ENCODE data around the gene YOD1.
A peak's percentile ranks its signal among the peaks of the same experiment; 100 is the strongest.

YOD1 gene

GRCh38 chr1:207024202-207025145 lies 26.5 kb downstream of the YOD1 start:
- DNase-seq: peak; percentile 40

- DNase-seq: no peak
Measured at GRCh38 chr1:207022996-207023679, 27.9 kb downstream of the YOD1 start.

- no peak for DNase-seq
Measured at GRCh38 chr1:207021876-207022596, 29.0 kb downstream of the YOD1 start.

DNA sequence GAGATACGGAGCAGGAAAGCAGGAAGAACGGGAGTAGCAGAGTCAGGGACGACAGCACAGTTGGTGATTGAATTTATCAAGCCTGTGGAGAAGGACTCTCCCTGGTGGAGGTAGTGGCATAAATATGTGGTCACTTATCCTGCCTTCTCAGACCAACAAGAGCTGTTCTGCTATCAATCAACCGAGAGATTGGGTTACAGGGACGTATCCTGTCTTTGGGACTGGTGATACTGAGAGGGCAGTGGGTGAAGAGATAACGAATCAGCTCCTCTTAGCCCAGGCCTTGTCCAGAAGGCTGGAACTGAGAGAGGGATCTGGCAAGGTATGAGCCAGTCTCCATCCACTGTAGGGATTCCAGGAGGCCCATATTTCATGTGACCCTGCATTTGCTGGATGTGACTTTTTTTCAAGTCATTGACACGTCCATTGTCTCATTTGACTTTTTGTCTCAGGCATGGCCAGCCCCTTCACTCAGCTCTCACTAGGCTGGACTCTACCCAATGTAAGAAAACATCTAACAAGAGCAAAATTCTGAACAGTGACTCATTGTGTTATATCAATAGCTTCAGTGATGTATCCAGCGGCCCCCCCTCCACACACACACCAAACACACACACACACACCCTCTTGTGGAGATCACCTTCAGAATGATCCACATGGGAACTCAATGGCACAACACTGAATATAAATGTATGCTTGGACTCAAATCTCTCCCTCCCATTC lies 29.7 kb downstream of the YOD1 start:
- DNase-seq: no peak

DNA sequence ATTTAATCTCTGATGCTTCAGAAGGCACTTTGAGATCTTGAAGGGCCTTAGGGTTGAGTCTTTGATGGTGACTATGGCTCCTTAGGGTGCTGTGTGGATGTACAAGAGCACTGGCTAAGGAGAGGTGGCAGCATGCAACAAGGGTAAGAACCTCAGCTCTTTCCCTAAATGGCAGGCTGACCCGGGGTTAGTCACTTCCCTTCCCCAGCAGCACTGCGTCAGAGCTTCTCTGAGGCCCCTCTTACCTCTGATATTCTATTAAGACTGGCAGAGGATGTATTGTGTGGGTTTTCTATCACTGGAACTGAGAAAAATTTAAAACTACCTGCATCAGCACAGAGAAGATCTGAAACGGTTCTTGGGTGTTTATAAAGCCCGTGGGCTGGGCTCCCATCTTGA lies 30.3 kb downstream of the YOD1 start:
- DNase-seq: no peak

GRCh38 chr1:207020065-207020708 lies 30.8 kb downstream of the YOD1 start:
- DNase-seq: no peak

DNA sequence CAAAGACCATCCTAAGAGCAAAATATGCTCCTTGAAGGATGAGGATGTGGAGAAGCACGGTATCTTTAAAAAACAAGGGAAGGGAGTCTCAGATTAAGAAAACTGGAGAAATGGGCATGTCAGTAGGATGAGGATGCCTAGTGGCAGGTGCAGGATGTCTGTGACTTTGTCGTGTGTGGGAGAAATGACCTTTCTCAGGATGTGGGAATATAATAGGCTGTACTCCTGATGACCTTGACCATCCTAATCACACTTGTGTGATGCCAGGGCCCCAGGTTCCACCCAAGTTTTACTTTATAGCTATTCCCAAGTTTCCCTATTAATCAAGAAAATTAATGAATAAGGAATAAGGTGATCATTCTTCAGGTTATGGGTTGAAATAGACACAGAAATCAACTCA lies 31.3 kb downstream of the YOD1 start:
- no peak for DNase-seq

- no peak for DNase-seq
Measured at GRCh38 chr1:207019161-207019560, 31.8 kb downstream of the YOD1 start.

- no peak for DNase-seq
Measured at GRCh38 chr1:207018707-207019106, 32.3 kb downstream of the YOD1 start.

DNA sequence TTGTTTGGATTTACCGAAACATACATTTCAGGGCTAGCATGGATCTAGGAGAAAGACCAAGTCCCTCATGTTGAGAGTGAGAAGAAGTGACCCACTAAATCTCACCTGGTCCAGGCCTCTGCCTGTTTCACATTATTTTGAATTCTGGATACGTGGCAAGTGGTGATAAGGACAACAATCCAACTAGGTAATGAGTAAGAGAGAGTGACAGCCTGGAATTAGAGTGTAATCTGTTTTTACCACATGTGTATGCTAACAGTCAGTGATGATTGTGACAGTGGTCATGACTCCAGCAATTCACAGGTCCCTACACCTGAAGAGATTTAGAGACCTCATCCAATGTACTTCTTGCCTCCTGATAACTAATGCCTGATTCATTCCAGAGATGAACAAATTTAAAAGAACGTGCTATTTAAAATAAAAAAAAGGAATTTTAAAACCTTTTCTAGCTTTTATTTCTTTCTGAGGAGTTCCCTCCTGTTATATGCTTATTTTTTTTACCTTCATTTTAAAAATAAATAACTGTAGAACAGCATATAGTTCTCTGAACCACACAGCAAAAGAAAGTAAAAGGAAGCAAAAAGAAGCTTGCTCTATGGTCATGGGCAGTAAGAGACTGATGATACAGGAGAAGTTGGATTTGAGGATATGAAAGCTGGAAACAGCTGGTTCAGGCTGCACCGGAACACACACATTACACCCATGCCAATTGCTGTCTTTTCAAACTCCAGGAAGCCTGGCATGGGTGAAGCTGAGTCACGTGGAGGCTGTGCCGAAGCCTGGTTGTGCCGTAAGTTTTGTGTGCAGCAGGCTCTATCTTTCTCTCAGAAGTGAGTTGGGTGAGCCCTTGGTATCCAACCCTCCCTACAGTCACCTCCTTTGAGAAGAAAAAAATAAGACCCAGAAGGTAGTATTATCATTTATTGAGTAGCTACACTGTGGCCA lies 33.1 kb downstream of the YOD1 start:
- no peak for DNase-seq

- DNase-seq: no peak
Measured at GRCh38 chr1:207015791-207016190, 35.2 kb downstream of the YOD1 start.

- DNase-seq: no peak
Measured at GRCh38 chr1:207014728-207015127, 36.3 kb downstream of the YOD1 start.

- DNase-seq: no peak
Measured at GRCh38 chr1:207013321-207014085, 37.5 kb downstream of the YOD1 start.

DNA sequence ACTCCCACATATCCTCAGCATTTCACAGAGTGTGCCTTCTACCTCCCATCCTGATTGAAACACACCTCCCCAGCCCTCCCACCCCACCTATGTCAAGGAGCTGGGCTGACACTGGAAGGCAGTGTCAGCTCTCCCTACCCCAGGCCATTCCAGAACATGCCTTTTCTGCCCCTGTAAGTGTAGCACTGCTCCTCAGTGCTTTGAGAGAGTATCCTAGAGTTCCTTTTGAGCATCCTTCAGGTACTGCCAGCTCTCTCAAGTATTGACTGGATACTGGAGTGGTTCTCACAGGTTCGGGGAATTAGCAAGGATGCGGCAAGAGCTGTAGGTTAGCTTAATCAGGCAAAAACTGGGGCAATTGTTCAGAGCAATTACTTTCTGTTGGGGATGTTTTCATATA lies 40.3 kb downstream of the YOD1 start:
- DNase-seq: no peak

DNA sequence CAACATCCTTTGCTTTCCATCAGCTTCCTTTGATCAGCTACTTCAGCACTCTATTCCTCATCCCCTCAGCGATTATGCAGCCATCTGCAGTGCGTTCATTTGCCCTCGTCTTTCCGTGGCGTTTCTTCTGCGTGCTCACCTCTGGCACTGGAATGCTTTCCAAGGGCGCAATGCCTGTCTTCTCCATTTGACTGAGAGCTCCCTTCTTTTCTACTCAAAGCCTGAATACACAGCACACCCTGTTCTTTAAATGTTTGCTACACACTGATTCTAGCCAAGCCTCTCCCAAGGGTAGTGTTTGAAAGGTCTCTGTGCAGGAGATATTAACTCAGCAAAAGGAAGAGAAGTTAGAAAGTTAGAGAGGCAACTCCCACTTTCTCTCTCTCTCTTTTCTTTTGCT lies 41.1 kb downstream of the YOD1 start:
- DNase-seq: no peak

GRCh38 chr1:207009182-207009850 lies 41.7 kb downstream of the YOD1 start:
- no peak for DNase-seq

GRCh38 chr1:207007352-207008033 lies 43.5 kb downstream of the YOD1 start:
- DNase-seq: no peak

GRCh38 chr1:207006914-207007313 lies 44.1 kb downstream of the YOD1 start:
- no peak for DNase-seq

- DNase-seq: no peak
Measured at GRCh38 chr1:207006083-207006482, 44.9 kb downstream of the YOD1 start.
